HG03196 (cell line): Measurements from ENCODE around the gene PLCH2.

Source experiments
- ATAC-seq: cut with Tn5 transposase; IDR thresholded peaks from one replicate; pipeline ENCODE4 v1.9.1; 2021; ENCODE audit not compliant: unreplicated experiment

The PLCH2 gene

GRCh38 chr1:2510366-2511155 lies 34.5 kb downstream of the PLCH2 start:
- no peak for ATAC-seq

GRCh38 chr1:2512862-2513421 lies 36.9 kb downstream of the PLCH2 start:
- no peak for ATAC-seq

- ATAC-seq = no peak
These were observed 38.0 kb downstream of the PLCH2 start for GRCh38 chr1:2513939-2514652.

GRCh38 chr1:2514863-2515762 lies 39.0 kb downstream of the PLCH2 start:
- ATAC-seq = no peak

GRCh38 chr1:2515763-2516080 lies 39.6 kb downstream of the PLCH2 start:
- no peak for ATAC-seq

DNA sequence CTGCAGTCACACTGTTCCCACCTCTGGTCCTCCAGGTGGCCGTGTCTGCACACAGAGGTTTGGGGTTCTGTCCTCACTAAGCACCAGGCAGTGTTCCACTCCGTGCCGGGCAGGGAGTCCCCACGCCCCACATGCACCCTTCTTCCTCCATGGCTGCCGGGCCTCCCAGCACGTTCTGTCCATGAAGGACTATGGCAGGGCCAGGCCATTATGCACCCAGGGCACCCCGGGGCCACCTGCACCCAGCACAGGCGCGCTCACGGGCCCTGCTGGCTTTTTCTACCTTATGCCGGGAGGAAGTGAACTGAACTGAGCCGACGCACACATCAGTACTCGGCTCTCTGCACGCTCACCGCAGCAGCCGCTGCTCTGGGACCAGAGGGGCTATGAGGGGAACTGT lies 40.0 kb downstream of the PLCH2 start:
- no peak for ATAC-seq

DNA sequence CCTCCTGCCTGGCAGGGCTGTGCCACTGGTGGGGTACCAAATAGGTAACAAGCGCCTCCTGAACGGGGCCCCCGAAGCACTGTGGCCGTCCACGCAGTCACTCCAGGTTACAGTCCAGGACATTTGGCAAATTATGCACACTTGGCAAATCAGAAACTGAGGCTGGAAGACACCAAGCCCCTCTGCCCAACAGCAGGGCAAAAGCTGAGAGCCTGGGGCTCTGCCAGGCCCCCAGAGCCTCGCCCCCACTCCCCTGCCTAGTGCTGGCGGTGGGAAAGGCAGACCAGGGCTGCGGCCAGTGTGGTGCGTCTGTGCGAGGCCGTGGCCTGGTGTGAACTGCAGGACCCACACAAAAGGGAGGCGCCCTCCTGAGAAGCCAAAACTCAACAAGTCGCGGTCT lies 40.9 kb downstream of the PLCH2 start:
- no peak for ATAC-seq

DNA sequence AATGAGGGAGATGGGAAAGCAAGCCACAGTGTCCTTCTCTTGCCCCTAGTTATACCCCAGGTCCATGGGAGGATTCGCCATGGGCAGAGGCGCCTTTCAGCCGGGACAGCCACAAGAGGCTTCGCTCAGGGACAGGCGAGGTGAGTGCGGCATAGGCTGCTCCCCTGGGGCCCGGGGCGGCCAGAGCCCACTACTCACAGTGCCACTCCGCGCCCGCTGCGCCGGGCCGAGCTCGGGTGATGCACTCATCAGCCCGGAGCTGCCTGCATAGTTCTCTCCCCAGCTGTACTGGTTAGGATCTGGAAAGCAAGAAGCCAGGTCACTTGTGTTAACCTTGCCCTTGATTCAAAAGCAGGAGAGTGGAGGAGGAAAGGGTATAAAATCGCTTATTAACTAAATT lies 41.9 kb downstream of the PLCH2 start:
- no peak for ATAC-seq

DNA sequence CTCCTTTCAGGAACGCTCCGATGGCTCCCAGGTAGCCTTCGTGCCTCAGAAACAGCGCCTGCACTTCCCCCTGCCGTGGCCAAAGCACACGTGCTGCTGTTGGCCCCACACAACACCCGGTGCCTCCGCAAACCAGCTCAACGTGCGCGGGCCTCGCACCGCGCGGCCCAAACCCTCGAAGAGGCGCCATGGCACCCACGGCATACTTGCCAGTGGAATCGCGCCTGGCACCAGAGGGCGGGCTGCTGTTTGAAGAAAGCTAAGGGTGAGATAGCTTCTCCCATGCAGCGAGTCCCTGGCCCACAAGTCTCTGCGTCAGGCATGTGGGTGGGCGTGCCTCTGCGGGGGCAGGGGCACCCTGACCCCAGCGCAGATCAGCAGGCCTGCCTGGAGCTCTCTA lies 42.4 kb downstream of the PLCH2 start:
- ATAC-seq = no peak

DNA sequence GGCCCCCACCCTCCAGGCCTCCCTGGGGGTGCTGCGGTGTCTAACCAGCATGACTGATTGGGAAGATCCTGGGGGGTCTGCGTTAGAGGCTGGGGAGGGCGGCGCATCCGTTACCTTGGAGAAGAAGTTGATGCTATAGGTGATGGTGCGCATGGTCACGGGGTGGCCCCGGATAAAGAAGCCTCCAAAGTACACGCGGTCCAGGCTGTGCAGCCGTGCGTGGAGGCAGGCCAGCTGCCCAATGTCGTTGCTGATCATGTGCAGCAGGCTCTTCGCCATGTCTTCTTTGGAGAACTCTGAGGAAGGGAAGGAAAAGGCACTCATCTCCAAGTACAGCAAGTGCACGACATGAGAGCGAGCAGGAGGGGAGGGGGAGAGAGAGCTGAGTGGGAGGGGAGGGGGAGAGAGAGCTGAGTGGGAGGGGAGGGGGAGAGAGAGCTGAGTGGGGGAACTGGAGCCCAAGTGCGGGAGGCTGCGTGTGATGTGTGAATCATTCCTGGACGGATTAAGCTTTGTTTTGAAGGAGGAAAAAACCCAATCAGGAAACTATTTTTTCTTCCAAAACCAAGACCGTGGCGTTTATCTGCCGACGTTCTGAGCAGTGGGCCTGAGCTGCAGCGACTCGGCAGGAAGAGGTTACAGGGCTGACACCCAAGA lies 43.1 kb downstream of the PLCH2 start:
- no peak for ATAC-seq

GRCh38 chr1:2519729-2520128 lies 43.6 kb downstream of the PLCH2 start:
- ATAC-seq = no peak

DNA sequence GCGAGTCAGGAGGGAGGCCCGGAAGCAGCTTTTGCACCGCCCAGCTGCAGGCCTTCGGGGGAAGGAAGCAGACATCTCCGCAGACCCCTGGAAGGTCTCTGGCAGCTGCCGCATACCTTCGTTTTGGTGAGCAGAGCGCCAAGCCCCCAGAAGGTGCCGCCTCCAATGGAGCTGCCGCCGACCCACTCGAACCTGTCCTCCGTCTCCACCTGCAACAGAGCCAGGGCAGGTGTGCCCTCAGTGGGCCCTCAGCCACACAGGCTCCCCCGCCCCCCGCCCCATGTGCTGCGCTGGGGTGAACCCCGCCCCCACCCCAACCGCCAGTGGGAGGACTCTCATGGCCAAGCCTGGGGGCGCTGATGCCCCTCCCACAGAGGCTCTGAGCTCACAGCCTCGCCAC lies 44.1 kb downstream of the PLCH2 start:
- ATAC-seq = no peak

DNA sequence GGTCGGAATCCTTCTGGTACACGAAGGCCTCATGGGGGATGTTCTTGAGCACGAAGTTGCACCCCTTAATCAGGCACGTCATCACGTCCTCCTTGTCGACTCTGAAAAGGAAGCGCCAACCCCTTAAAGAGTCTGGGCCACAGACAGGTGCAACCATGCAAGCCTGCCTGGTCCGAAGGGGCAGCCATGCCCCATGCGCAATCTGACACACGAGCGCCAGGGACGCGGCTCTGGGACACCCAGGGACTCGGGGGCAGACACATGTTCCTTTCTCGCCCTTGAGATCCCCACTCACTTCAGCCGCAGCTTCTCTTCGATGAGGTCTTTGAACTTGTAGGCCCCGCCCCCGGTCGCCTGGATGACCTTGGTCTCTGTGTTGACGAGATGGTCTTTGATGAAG lies 44.7 kb downstream of the PLCH2 start:
- ATAC-seq = no peak

DNA sequence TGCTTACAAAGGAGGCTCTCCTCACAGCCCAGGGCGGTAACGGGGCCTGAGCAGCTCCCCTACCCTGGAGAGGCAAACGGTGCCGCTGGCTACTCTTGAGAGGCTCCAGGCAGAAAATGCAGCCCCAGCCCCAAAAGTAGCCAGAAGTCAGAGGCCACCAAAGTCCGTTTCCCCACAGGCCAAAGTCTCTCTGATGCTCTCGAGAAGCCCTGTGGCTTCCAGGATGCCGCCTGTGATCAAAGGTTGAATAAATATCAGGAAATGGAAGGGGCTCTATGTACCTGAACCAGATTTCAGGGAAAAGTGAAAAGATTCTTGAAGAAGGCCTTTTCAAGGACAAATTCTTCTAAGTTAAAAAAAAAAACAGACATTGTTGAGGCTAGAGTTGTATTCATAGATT lies 46.1 kb downstream of the PLCH2 start:
- no peak for ATAC-seq

- ATAC-seq = no peak
These were observed 47.3 kb downstream of the PLCH2 start for GRCh38 chr1:2523191-2523890.

GRCh38 chr1:2523891-2524609 lies 48.0 kb downstream of the PLCH2 start:
- no peak for ATAC-seq

- ATAC-seq = no peak
These were observed 49.5 kb downstream of the PLCH2 start for GRCh38 chr1:2525572-2525919.

DNA sequence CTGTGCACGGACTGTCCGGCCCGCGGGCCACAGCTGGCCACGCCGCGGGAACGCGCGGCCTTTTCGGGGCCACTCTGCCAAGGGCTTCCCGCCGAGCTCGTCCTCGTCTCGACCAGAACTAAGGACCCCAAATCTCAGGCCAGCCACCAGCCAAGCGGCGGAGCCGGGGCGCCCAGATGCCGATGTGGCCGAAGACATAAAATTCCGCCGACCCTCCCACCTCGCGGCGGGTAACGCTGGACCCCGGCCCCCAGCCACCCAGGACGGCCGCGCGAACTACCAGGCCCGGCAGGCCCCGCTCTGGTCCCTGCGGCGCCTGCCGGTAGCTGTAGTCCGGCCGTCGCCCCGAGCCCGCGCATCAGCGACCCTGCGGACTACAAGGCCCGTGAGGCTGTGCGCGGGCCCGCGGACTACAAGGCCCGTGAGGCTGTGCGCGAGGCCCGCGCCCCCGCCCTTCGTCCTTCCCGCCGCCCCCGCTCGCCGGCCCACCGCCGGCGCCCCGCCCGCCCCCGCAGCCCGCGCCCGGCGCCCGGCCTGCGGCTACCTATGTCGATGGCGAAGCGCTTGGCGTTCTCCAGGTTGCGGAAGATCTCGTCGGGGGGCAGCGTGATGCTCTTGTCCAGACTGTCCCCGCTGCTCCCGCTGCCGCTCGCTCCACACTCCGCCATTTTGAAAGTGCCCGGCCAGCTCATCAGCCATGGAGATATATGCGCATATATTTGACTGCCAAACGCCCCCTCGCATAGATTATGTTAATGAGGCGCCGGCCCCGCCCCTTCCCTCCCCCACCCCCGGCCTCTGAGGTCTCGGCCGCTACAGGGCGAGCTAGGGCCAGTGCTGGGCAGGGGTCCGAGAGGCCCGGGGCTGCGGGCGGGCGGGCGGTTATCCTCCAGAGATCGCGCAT lies 50.1 kb downstream of the PLCH2 start, which contains the start of gene PANK4:
Gene PANK4 (minus strand): TSS at position 677 of the 904 bp plus-strand sequence. CDS start 9 bp downstream, at position 668.
- ATAC-seq = peak; percentile 80
